Measurements from ENCODE around the gene NAA80. TPM values are rescaled to one million over a fixed set of nuclear protein-coding genes. Genes with fewer than 3 reads are reported as not detected.
"Not testable (repeated sequence)": the region's sequence is repeated elsewhere in the genome, so short reads cannot be mapped to it uniquely, and the experiment has no call there.

NAA80 gene
- total and polyA plus RNA-seq, 7 donors, result 6.8 to 12.8 (median 8.6) TPM

- WGBS, 3 donors, result 84 to 92% (median 85%) methylated on average over 23 of the region's 23 CpGs
- DNase-seq, result peak in 1 of 2 donors; percentile 38
Observed at GRCh38 chr3:50288387-50289007, 10.7 kb downstream of the NAA80 start.

GRCh38 chr3:50287262-50287661 lies 11.9 kb downstream of the NAA80 start:
- Histone ChIP-seq H3K27me3 (ENCODE audit: insufficient read depth in 3 of 3, low read length in 2 of 3) (no peaks in the 10 kb centered on the region), H3K36me3 (ENCODE audit: insufficient read depth in 1 of 2, low read depth in 1 of 2) (peaks cover 14 to 46% of the 10 kb centered on the region in 2 donors), H3K27ac (no peak overlapping the region), H3K4me1 (peaks cover 10% of the 10 kb centered on the region), H3K4me3 (no peak overlapping the region), H3K9me3 (no peaks in the 10 kb centered on the region)
- TF ChIP-seq CTCF (IDR thresholded peaks at IDR 0.05), result no peak
- ATAC-seq (no peak), DNase-seq (no peak)
- intact Hi-C loops (cut with DNase I), result no loop called here
- 20 to 42% (median 38%) methylated on average over 1 of the region's 1 CpG for WGBS, 3 donors

More at GRCh38 chr3:50288387-50289007, 10.7 kb downstream of the NAA80 start:
- no peak for ATAC-seq
- H3K36me3 ChIP-seq (ENCODE audit: insufficient read depth in 1 of 2, low read depth in 1 of 2), result peaks cover 14 to 46% of the 10 kb centered on the region in 2 donors
- H3K4me3 ChIP-seq, result no peak overlapping the region
- H3K27ac ChIP-seq, result no peak overlapping the region
- no peaks in the 10 kb centered on the region for H3K27me3 ChIP-seq (ENCODE audit: insufficient read depth in 3 of 3, low read length in 2 of 3)
- no peak for TF ChIP-seq CTCF (IDR thresholded peaks at IDR 0.05)
- intact Hi-C loops (cut with DNase I), result no loop called here
- H3K4me1 ChIP-seq, result peaks cover 19% of the 10 kb centered on the region
- H3K9me3 ChIP-seq, result no peaks in the 10 kb centered on the region

- no peaks in the 10 kb centered on the region for H3K9me3 ChIP-seq
- H3K27me3 ChIP-seq (ENCODE audit: insufficient read depth in 3 of 3, low read length in 2 of 3), result no peaks in the 10 kb centered on the region
- H3K36me3 ChIP-seq (ENCODE audit: insufficient read depth in 1 of 2, low read depth in 1 of 2), result peaks cover 14 to 46% of the 10 kb centered on the region in 2 donors
- TF ChIP-seq CTCF (IDR thresholded peaks at IDR 0.05), result no peak
- intact Hi-C loops (cut with DNase I), result no loop called here
- 76 to 87% (median 76%) methylated on average over 27 to 28 of the region's 28 CpGs for WGBS, 3 donors
- no peak overlapping the region for H3K27ac ChIP-seq
- peak in 1 of 4 donors; percentile 10 for ATAC-seq
- DNase-seq, result no peak
- no peak overlapping the region for H3K4me3 ChIP-seq
- H3K4me1 ChIP-seq, result peaks cover 10% of the 10 kb centered on the region
Observed at GRCh38 chr3:50286322-50287227, 12.6 kb downstream of the NAA80 start.

GRCh38 chr3:50284121-50284520 lies 15.1 kb downstream of the NAA80 start:
- H3K9me3 ChIP-seq; intact Hi-C loops (cut with DNase I); H3K27ac ChIP-seq; DNase-seq; ATAC-seq; H3K4me1 ChIP-seq; H3K4me3 ChIP-seq; H3K27me3 ChIP-seq (ENCODE audit: insufficient read depth in 3 of 3, low read length in 2 of 3): not testable (repeated sequence)
- H3K36me3 ChIP-seq (ENCODE audit: insufficient read depth in 1 of 2, low read depth in 1 of 2), result peaks cover 10 to 30% of the 10 kb centered on the region in 2 donors
- WGBS, 3 donors, result 86 to 92% (median 89%) methylated on average over 6 of the region's 6 CpGs

All from psoas muscle (tissue), 8 donors.